GM12864 (cell line): ENCODE results near the gene ATAD2B.

Experiments used
- DNase-seq: peaks from one replicate; pipeline ENCODE4 v3.0.0-alpha.2; 2011; ENCODE audit warnings: low read depth
- H3K4me3 ChIP-seq: 2 replicates; pipeline ENCODE4 v1.5.1; 2011; ENCODE audit warnings: mild to moderate bottlenecking, low read depth, low read length, control low read depth
- TF ChIP-seq, protein P1 (sequence below): IDR thresholded peaks from 2 replicates; pipeline ENCODE4 v1.5.1; 2011; ENCODE audit warnings: low read depth, mild to moderate bottlenecking, moderate library complexity, low read length, control low read depth, inconsistent platforms; ENCODE audit errors: missing control alignments

Gene ATAD2B

DNA sequence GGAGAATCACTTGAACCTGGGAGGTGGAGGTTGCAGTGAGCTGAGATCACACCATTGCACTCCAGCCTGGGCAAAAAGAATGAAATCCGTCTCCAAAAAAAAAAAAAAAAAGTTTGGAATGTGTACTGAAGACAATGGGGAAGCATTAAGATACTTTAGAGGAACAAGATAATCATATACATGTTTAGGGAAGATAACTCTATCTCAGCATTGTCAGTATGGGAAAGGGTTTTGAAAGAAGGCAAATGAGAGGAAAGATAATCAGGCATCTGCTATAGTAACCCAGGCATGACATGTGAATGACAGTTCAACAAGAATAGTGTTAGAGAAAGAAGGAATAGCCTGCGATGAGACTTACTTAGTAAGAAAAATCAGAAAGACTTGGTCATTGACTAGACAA is 112.0 kb downstream of the ATAD2B start:
- no peak for DNase-seq
- H3K4me3 ChIP-seq: no peak overlapping the region
- TF ChIP-seq, protein P1, sequence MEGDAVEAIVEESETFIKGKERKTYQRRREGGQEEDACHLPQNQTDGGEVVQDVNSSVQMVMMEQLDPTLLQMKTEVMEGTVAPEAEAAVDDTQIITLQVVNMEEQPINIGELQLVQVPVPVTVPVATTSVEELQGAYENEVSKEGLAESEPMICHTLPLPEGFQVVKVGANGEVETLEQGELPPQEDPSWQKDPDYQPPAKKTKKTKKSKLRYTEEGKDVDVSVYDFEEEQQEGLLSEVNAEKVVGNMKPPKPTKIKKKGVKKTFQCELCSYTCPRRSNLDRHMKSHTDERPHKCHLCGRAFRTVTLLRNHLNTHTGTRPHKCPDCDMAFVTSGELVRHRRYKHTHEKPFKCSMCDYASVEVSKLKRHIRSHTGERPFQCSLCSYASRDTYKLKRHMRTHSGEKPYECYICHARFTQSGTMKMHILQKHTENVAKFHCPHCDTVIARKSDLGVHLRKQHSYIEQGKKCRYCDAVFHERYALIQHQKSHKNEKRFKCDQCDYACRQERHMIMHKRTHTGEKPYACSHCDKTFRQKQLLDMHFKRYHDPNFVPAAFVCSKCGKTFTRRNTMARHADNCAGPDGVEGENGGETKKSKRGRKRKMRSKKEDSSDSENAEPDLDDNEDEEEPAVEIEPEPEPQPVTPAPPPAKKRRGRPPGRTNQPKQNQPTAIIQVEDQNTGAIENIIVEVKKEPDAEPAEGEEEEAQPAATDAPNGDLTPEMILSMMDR: no peak

DNA sequence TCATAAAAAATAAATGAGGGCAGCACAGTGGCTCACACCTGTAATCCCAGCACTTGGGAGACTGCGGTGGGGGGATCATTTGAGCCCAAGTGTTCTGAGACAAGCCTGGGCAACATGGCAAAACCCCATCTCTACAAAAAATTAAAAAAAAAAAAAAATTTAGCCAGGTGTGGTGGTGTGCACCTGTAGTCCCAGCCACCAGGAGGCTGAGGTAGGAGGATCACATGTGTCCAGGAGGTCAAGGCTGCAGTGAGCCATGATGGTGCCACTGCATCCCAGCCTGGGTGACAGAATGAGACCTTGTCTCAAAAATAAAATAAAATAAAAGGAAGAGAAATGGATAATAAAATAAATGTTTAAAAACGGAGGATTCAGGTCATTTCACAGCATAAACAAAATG is 113.5 kb downstream of the ATAD2B start:
- TF ChIP-seq, protein P1: no peak
- no peak for DNase-seq
- no peak overlapping the region for H3K4me3 ChIP-seq

DNA sequence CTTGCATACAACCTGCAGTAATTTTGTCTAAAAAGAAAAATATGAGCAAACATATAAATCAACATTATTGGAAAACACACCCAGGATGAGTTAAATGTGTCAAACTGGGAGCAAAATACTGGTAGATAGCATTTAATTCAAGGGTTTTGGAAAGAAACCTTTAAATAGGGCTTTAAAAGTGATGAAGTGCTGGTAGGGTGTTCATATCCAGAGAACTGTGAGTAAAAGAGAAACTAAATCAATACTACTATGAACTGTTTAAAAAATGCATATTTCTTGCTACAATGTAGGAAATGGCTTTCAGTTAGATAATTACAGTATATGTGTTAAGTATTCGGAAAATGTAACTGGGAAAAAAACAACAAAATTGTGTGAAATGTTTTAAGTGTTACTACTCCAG is 117.8 kb downstream of the ATAD2B start:
- DNase-seq: no peak
- H3K4me3 ChIP-seq: no peak overlapping the region
- TF ChIP-seq, protein P1: no peak

DNA sequence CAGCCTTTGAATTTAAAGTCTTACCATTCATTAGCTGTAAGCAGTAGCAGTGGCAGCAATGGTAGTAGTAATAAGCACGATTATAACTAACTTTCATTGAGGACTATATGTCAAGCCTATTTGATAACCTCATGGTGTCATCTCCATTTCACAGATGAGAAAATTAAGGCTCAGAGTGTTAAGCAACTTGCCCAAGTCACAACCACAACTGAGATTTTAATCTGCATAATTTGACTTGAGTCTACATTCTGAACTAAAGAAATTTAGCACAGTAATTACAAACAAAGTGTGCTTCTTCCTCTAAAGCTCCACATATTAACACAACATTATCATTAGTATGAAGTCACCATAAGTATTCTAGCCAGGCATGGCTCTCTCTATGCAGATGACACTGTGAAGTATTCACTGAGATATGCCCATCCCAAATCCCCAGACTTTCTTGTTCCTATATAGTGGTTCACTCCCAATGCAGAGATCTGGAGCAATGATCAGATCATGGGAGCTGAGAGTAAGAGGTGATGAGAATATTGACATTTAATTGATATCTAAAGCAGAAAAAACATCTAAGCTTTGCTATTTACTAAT is 120.2 kb downstream of the ATAD2B start:
- TF ChIP-seq, protein P1: no peak
- H3K4me3 ChIP-seq: no peak overlapping the region
- DNase-seq: no peak

DNA sequence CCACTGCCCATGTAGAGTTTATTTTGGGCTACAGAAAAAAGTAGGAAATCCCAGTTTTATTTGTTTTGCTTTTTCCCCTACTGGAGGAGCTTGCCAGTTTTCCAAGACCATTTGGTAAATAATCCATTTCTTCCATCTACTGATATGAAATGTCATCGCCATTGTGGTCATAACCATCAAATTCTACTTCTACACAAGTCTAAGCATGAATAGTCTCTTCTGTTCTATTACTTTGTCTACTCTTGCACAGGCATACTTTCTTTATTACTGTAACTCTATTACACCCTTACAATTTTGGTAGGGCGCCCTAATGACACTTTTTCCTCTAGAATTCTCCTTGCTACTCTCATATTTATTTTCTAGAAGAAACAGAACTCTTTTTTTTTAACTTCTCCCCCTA is 120.7 kb downstream of the ATAD2B start:
- no peak overlapping the region for H3K4me3 ChIP-seq
- no peak for DNase-seq
- TF ChIP-seq, protein P1: no peak

DNA sequence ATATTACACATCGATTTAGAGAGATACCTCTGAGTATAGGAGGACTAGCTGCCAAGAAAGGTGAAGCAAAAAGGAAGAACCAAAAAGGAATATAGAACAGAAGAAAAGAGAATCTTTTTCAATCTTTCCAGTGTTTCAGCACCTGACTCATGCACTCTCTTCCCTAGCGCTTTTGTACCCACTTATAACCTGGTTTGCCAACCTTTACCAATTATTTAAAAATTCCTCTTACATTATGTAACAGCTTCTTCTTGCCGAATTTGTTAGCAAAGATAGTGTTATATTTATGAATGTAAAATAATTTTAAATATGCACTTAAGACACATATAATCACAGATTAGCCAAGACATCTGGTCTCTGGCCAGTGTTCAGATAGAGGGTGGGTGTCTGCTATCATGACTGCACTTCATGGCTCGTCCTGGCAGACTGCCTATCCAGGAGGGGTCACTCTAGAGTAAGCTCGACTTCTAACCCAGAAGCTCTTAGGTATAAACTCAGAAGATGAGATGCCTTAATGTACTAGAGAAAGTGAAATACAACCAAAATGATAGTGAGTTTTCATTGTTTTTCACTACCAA is 122.9 kb downstream of the ATAD2B start:
- TF ChIP-seq, protein P1: peak; percentile 40
- DNase-seq: no peak
- no peak overlapping the region for H3K4me3 ChIP-seq
